ENCODE measurements around the gene KCTD3. TPM values are rescaled to one million over a fixed set of nuclear protein-coding genes. Genes with fewer than 3 reads are reported as not detected.

The KCTD3 gene
- total and polyA plus RNA-seq, 10 of the 15 experiments (the other 5 are each of a cell fraction or from before 2014, with no cell fraction given), result 3.6 to 19.8 (median 10.7) TPM

- H3K4me2 ChIP-seq (ENCODE audit: control insufficient read depth, insufficient read depth), result no peak overlapping the region
- DNase-seq (ENCODE audit: low read depth, low spot score) (no peak), ATAC-seq (no peak), FAIRE-seq (no peak)
- in situ Hi-C loops (cut with MboI) (no loop called here), intact Hi-C loops (cut with micrococcal nuclease; ENCODE audit: unreplicated experiment) (no loop called here)
- no peaks in the 10 kb centered on the region for H3K36me3 ChIP-seq (ENCODE audit: control insufficient read depth in 2 of 2, insufficient read depth in 2 of 2, low read length in 1 of 2)
- H3K27me3 ChIP-seq (replicated peaks in 1 of 2; ENCODE audit: control insufficient read depth in 2 of 2, insufficient read depth in 2 of 2, low read length in 1 of 2), result no peaks in the 10 kb centered on the region; a peak in 1 of 4 replicates
- H3K9me3 ChIP-seq (replicated peaks; ENCODE audit: control insufficient read depth, insufficient read depth, low read length), result no peaks in the 10 kb centered on the region
- ChIA-PET POLR2A (interaction anchor here (1.0 kb wide), 1 partner anchor 21 kb away, joined by 3 read pairs; no protein-coding TSS in a partner anchor), CTCF (interaction anchor here (0.7 to 1.3 kb wide), 3 partner anchors 9 to 12 kb away, joined by 3 read pairs; no protein-coding TSS in a partner anchor), RAD21 (ENCODE audit: unreplicated experiment) (interaction anchor here (1.0 to 1.3 kb wide), 3 partner anchors 12 to 15 kb away, joined by 3 to 4 read pairs (median 3); no protein-coding TSS in a partner anchor), SMC1A (ENCODE audit: uncharacterized antibody, unreplicated experiment) (interaction anchor here (0.7 to 2.7 kb wide), 7 partner anchors 10 to 61 kb away, joined by 3 to 13 read pairs (median 4); no protein-coding TSS in a partner anchor)
- no peak overlapping the region for H3K4me3 ChIP-seq
- H3K9ac ChIP-seq (ENCODE audit: control insufficient read depth, insufficient read depth, low read length), result no peak overlapping the region
- H3K27ac ChIP-seq (ENCODE audit: control insufficient read depth, insufficient read depth), result no peak overlapping the region
- whole genome bisulfite sequencing (ENCODE audit: insufficient coverage, insufficient replicate concordance, low lambda C conversion rate, missing lambda C conversion rate), result 19% methylated on average over 3 of the region's 3 CpGs
- no peaks in the 10 kb centered on the region for H3K79me2 ChIP-seq (ENCODE audit: control insufficient read depth, insufficient read depth, low read length)
- no peaks in the 10 kb centered on the region for H3K4me1 ChIP-seq (ENCODE audit: control insufficient read depth, insufficient read depth, low read length)
- no peak overlapping the region for H2AFZ ChIP-seq (ENCODE audit: control insufficient read depth, low read depth, low read length)
- no TSS peak for BruUV-seq (replicated peaks)
- no peaks in the 10 kb centered on the region for H4K20me1 ChIP-seq (ENCODE audit: control insufficient read depth, insufficient read depth)
- TF ChIP-seq NFXL1 (IDR thresholded peaks at IDR 0.05; ENCODE audit: borderline replicate concordance) (no peak), PML (IDR thresholded peaks at IDR 0.05; ENCODE audit: low read length) (no peak), NBN (IDR thresholded peaks at IDR 0.05) (no peak), TAF1 (IDR thresholded peaks at IDR 0.05; ENCODE audit: borderline replicate concordance, low read depth, low read length) (no peak), TARDBP (IDR thresholded peaks at IDR 0.05; ENCODE audit: borderline replicate concordance) (no peak), POLR2AphosphoS5 (IDR thresholded peaks at IDR 0.05; ENCODE audit: low read length) (no peak), ZBTB40 (IDR thresholded peaks at IDR 0.05; ENCODE audit: borderline replicate concordance) (no peak), IKZF2 (IDR thresholded peaks at IDR 0.05) (no peak), KAT2A (conservative IDR thresholded peaks at IDR 0.05; ENCODE audit: control insufficient read depth, low read depth, low read length) (no peak), ELK1 (IDR thresholded peaks at IDR 0.05; ENCODE audit: low read depth, low read length) (no peak), ZNF24 (IDR thresholded peaks at IDR 0.05) (no peak), ZNF622 (IDR thresholded peaks at IDR 0.05) (no peak), SMC3 (IDR thresholded peaks at IDR 0.05; ENCODE audit: borderline replicate concordance, low read length) (no peak), SP1 (IDR thresholded peaks at IDR 0.05; ENCODE audit: low read depth, low read length) (no peak), SUPT20H (IDR thresholded peaks at IDR 0.05; ENCODE audit: borderline replicate concordance, control insufficient read depth, low read depth, low read length) (no peak), CBX3 (IDR thresholded peaks at IDR 0.05; ENCODE audit: borderline replicate concordance, low read depth) (no peak)
- TF ChIP-seq, protein P1, sequence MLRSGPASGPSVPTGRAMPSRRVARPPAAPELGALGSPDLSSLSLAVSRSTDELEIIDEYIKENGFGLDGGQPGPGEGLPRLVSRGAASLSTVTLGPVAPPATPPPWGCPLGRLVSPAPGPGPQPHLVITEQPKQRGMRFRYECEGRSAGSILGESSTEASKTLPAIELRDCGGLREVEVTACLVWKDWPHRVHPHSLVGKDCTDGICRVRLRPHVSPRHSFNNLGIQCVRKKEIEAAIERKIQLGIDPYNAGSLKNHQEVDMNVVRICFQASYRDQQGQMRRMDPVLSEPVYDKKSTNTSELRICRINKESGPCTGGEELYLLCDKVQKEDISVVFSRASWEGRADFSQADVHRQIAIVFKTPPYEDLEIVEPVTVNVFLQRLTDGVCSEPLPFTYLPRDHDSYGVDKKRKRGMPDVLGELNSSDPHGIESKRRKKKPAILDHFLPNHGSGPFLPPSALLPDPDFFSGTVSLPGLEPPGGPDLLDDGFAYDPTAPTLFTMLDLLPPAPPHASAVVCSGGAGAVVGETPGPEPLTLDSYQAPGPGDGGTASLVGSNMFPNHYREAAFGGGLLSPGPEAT (IDR thresholded peaks at IDR 0.05; ENCODE audit: low read depth), result no peak
- TF ChIP-seq, protein P2, sequence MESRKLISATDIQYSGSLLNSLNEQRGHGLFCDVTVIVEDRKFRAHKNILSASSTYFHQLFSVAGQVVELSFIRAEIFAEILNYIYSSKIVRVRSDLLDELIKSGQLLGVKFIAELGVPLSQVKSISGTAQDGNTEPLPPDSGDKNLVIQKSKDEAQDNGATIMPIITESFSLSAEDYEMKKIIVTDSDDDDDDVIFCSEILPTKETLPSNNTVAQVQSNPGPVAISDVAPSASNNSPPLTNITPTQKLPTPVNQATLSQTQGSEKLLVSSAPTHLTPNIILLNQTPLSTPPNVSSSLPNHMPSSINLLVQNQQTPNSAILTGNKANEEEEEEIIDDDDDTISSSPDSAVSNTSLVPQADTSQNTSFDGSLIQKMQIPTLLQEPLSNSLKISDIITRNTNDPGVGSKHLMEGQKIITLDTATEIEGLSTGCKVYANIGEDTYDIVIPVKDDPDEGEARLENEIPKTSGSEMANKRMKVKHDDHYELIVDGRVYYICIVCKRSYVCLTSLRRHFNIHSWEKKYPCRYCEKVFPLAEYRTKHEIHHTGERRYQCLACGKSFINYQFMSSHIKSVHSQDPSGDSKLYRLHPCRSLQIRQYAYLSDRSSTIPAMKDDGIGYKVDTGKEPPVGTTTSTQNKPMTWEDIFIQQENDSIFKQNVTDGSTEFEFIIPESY (IDR thresholded peaks at IDR 0.05), result no peak
These were observed 84.8 kb downstream of the KCTD3 start for GRCh38 chr1:215651867-215652266.
